NCI-H146 treated with DMSO at 0.1 percent for 48 hours (cell line): ENCODE data around the gene CYP21A2.
"Not testable (repeated sequence)": the region's sequence is repeated elsewhere in the genome, so short reads cannot be mapped to it uniquely, and the experiment has no call there.

Experiments
- DNase-seq: peaks from one replicate; lab custom pipeline; 2025; ENCODE audit not compliant: unreplicated experiment; lab: John Stamatoyannopoulos, UW

The CYP21A2 gene

GRCh38 chr6:32052626-32053025, 14.4 kb downstream of the CYP21A2 start:
- DNase-seq: not testable (repeated sequence)

- not testable (repeated sequence) for DNase-seq
Measured at GRCh38 chr6:32053314-32053713, 15.1 kb downstream of the CYP21A2 start.

- DNase-seq: not testable (repeated sequence)
Measured at GRCh38 chr6:32055756-32056155, 17.5 kb downstream of the CYP21A2 start.

GRCh38 chr6:32056254-32056653, 18.0 kb downstream of the CYP21A2 start:
- DNase-seq: no peak

GRCh38 chr6:32057966-32058365, 19.8 kb downstream of the CYP21A2 start:
- no peak for DNase-seq

GRCh38 chr6:32058511-32058963, 20.3 kb downstream of the CYP21A2 start:
- no peak for DNase-seq

- DNase-seq: no peak
Measured at GRCh38 chr6:32060966-32061655, 22.9 kb downstream of the CYP21A2 start.

- DNase-seq: no peak
Measured at GRCh38 chr6:32064706-32065105, 26.5 kb downstream of the CYP21A2 start.

- DNase-seq: not testable (repeated sequence)
Measured at GRCh38 chr6:32067521-32067920, 29.3 kb downstream of the CYP21A2 start.

- DNase-seq: not testable (repeated sequence)
Measured at GRCh38 chr6:32068315-32068714, 30.1 kb downstream of the CYP21A2 start.

- no peak for DNase-seq
Measured at GRCh38 chr6:32068867-32069266, 30.7 kb downstream of the CYP21A2 start.

- no peak for DNase-seq
Measured at GRCh38 chr6:32069460-32069859, 31.2 kb downstream of the CYP21A2 start.

- no peak for DNase-seq
Measured at GRCh38 chr6:32069878-32070515, 31.8 kb downstream of the CYP21A2 start.

GRCh38 chr6:32070814-32071543, 32.8 kb downstream of the CYP21A2 start:
- DNase-seq: no peak

GRCh38 chr6:32073101-32073500, 34.9 kb downstream of the CYP21A2 start:
- no peak for DNase-seq

- no peak for DNase-seq
Measured at GRCh38 chr6:32073613-32074012, 35.4 kb downstream of the CYP21A2 start.

GRCh38 chr6:32074996-32075532, 36.8 kb downstream of the CYP21A2 start:
- no peak for DNase-seq

- no peak for DNase-seq
Measured at GRCh38 chr6:32075781-32076180, 37.6 kb downstream of the CYP21A2 start.

GRCh38 chr6:32076321-32076809, 38.1 kb downstream of the CYP21A2 start:
- no peak for DNase-seq

- DNase-seq: no peak
Measured at GRCh38 chr6:32079566-32080290, 41.5 kb downstream of the CYP21A2 start.
